SH-SY5Y (cell line): ENCODE results near the gene DTHD1.

Experiments
- GATA2 ChIP-seq: IDR thresholded peaks from 2 replicates; pipeline ENCODE4 v1.6.1; 2011; ENCODE audit warnings: mild to moderate bottlenecking, low read depth, low read length
- GATA3 ChIP-seq: IDR thresholded peaks from 2 replicates; pipeline ENCODE4 v1.6.1; 2011; ENCODE audit warnings: low read depth, mild to moderate bottlenecking, low read length, moderate library complexity

GRCh38 chr4:36386691-36387090 is 105.3 kb downstream of the DTHD1 start:
- no peak for TF ChIP-seq GATA3
- TF ChIP-seq GATA2 = no peak
